ENCODE data around the gene HLA-F. TPM values are rescaled to one million over a fixed set of nuclear protein-coding genes. Genes with fewer than 3 reads are reported as not detected.

HLA-F gene
- total RNA-seq, 1 experiment from 2014 or later: 7.6 TPM

- Histone ChIP-seq H3F3A (ENCODE audit: insufficient read depth, low read depth) (no peaks in the 10 kb centered on the region), H3K4me1 (replicated peaks; ENCODE audit: insufficient read depth) (peaks cover 6% of the 10 kb centered on the region; the same call in 1 of the 2 replicates), H3K9me2 (ENCODE audit: insufficient read depth) (peaks cover 2% of the 10 kb centered on the region; the same call in 1 of the 2 replicates), H3K9me3 (ENCODE audit: insufficient read depth, low read depth) (no peaks in the 10 kb centered on the region), H4K20me1 (ENCODE audit: insufficient read depth) (no peaks in the 10 kb centered on the region), H3K79me2 (ENCODE audit: low read depth) (no peaks in the 10 kb centered on the region), H3K4me2 (no peak overlapping the region), H3K27ac (no peak overlapping the region), H3K27me3 (ENCODE audit: insufficient read depth, low read depth) (no peaks in the 10 kb centered on the region), H3K36me3 (ENCODE audit: low read depth) (no peaks in the 10 kb centered on the region), H3K4me3 (no peak overlapping the region), H2AFZ (no peak overlapping the region)
- ChIA-PET POLR2A (ENCODE audit: unreplicated experiment) (no interaction called here), CTCF (no interaction called here)
- BruUV-seq (replicated peaks): no TSS peak
- TF ChIP-seq EZH2 (IDR thresholded peaks at IDR 0.05; ENCODE audit: low read depth): no peak
- no peak for TF ChIP-seq CTCF (conservative IDR thresholded peaks at IDR 0.05)
- intact Hi-C loops (cut with micrococcal nuclease; ENCODE audit: unreplicated experiment): loop anchor here (5.0 kb wide), 1 partner anchor 82 kb away; no protein-coding TSS in a partner anchor
- no peak for DNase-seq
Observed at GRCh38 chr6:29750709-29751108, 27.5 kb downstream of the HLA-F start.

GRCh38 chr6:29751480-29751879 is 28.2 kb downstream of the HLA-F start:
- Histone ChIP-seq H3F3A (ENCODE audit: insufficient read depth, low read depth) (no peaks in the 10 kb centered on the region), H3K27ac (no peak overlapping the region), H3K36me3 (ENCODE audit: low read depth) (no peaks in the 10 kb centered on the region), H3K9me3 (ENCODE audit: insufficient read depth, low read depth) (no peaks in the 10 kb centered on the region), H3K4me2 (no peak overlapping the region), H2AFZ (no peak overlapping the region), H3K9me2 (ENCODE audit: insufficient read depth) (peaks cover 2% of the 10 kb centered on the region; the same call in 1 of the 2 replicates), H3K27me3 (ENCODE audit: insufficient read depth, low read depth) (no peaks in the 10 kb centered on the region), H3K4me3 (no peak overlapping the region), H3K79me2 (ENCODE audit: low read depth) (no peaks in the 10 kb centered on the region), H4K20me1 (ENCODE audit: insufficient read depth) (no peaks in the 10 kb centered on the region), H3K4me1 (replicated peaks; ENCODE audit: insufficient read depth) (peaks cover 6% of the 10 kb centered on the region; the same call in 1 of the 2 replicates)
- DNase-seq: no peak
- intact Hi-C loops (cut with micrococcal nuclease; ENCODE audit: unreplicated experiment): loop anchor here (5.0 kb wide), 1 partner anchor 81 kb away; no protein-coding TSS in a partner anchor
- POLR2A ChIA-PET (ENCODE audit: unreplicated experiment): no interaction called here
- BruUV-seq (replicated peaks): TSS peak; percentile 43
- CTCF ChIA-PET: no interaction called here
- TF ChIP-seq EZH2 (IDR thresholded peaks at IDR 0.05; ENCODE audit: low read depth) (no peak), CTCF (conservative IDR thresholded peaks at IDR 0.05) (no peak)

- DNase-seq: peak; percentile 77 to 92
- Histone ChIP-seq H4K20me1 (ENCODE audit: insufficient read depth) (no peaks in the 10 kb centered on the region), H3K4me2 (peak overlapping the region; percentile 73), H3K4me3 (peak overlapping the region; percentile 52), H3K27ac (no peak overlapping the region), H3K36me3 (ENCODE audit: low read depth) (no peaks in the 10 kb centered on the region), H3K79me2 (ENCODE audit: low read depth) (no peaks in the 10 kb centered on the region), H3K4me1 (replicated peaks; ENCODE audit: insufficient read depth) (peaks cover 18% of the 10 kb centered on the region), H3K9me2 (ENCODE audit: insufficient read depth) (no peaks in the 10 kb centered on the region), H3K27me3 (ENCODE audit: insufficient read depth, low read depth) (no peaks in the 10 kb centered on the region), H3F3A (ENCODE audit: insufficient read depth, low read depth) (no peaks in the 10 kb centered on the region), H3K9me3 (ENCODE audit: insufficient read depth, low read depth) (no peaks in the 10 kb centered on the region), H2AFZ (peak overlapping the region; percentile 87)
- POLR2A ChIA-PET (ENCODE audit: unreplicated experiment): no interaction called here
- no TSS peak for BruUV-seq (replicated peaks)
- TF ChIP-seq CTCF (conservative IDR thresholded peaks at IDR 0.05): peak; percentile 83
- TF ChIP-seq EZH2 (IDR thresholded peaks at IDR 0.05; ENCODE audit: low read depth): no peak
- intact Hi-C loops (cut with micrococcal nuclease; ENCODE audit: unreplicated experiment): loop anchor here (1.0 to 5.0 kb wide), 4 partner anchors 38 to 102 kb away; no protein-coding TSS in a partner anchor
- CTCF ChIA-PET: interaction anchor here (1.0 to 1.7 kb wide), 3 partner anchors 10 to 39 kb away, joined by 3 to 7 read pairs (median 4); no protein-coding TSS in a partner anchor
Observed at GRCh38 chr6:29752451-29753308, 29.4 kb downstream of the HLA-F start.
